HG03108 (cell line): ENCODE results near the gene MAPK1.
"Not testable (repeated sequence)": the region's sequence is repeated elsewhere in the genome, so short reads cannot be mapped to it uniquely, and the experiment has no call there.

Experiments used
- ATAC-seq: cut with Tn5 transposase; IDR thresholded peaks from one replicate; pipeline ENCODE4 v1.9.1; 2021; ENCODE audit warnings: moderate library complexity; ENCODE audit not compliant: unreplicated experiment

The MAPK1 gene

DNA sequence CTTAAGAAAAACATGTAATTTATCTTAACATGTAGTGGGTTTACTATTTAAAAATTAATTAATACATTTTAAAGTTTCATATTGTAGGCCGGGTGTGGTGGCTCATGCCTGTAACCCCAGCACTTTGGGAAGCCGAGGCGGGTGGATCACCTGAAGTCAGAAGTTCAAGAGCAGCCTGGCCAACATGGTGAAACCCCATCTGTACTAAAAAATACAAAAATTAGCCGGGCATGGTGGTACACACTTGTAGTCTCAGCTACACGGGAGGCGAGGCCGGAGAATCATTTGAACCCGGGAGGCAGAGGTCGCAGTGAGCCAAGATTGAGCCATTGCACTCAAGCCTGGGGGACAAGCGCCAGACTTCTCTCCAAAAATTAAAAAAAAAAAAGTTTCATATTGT is 73.7 kb downstream of the MAPK1 start:
- ATAC-seq: not testable (repeated sequence)

DNA sequence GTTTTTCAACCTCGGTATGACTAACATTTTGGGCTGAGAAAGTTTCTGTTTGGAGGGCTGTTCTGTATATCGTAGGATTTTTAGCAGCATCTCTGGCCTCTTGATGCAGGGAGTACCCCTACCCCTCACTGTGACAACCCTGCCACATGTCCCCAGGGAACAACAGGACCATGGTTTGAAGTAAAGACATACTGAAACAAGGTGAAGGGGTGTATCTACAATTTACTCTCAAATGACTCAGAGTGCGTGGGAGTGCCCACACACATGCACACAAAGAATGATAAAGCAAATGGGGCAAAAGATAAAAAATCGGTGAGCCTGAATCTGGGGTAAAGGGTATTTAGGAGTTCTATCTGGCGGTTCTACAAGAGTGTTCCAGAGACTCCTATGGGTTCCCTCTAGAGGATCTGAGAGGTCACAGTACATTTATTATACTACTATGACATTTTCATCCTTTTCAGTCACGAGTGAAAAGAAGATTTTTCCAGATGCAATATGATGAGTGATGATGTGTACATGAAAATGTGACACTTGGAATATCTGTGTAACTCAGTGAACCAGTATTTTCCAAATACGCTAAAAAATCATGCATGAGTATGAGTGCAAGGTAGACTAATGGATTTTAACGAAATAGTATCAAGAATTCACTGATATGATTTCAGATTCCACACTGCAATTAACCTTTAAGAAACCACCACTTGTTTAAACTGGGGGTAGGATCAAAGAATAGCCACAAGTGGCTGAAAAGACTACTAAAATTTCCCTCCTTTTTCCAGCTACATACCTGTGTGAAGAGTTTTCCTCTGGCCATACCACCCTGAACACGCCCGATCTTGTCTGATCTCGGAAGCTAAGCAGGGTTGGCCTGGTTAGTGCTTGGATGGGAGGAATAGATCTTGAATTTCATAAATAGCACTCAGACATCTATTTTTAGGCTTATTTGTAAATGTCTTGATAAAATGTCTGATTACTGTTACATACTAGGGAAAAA is 75.5 kb downstream of the MAPK1 start:
- peak; percentile 53 for ATAC-seq

DNA sequence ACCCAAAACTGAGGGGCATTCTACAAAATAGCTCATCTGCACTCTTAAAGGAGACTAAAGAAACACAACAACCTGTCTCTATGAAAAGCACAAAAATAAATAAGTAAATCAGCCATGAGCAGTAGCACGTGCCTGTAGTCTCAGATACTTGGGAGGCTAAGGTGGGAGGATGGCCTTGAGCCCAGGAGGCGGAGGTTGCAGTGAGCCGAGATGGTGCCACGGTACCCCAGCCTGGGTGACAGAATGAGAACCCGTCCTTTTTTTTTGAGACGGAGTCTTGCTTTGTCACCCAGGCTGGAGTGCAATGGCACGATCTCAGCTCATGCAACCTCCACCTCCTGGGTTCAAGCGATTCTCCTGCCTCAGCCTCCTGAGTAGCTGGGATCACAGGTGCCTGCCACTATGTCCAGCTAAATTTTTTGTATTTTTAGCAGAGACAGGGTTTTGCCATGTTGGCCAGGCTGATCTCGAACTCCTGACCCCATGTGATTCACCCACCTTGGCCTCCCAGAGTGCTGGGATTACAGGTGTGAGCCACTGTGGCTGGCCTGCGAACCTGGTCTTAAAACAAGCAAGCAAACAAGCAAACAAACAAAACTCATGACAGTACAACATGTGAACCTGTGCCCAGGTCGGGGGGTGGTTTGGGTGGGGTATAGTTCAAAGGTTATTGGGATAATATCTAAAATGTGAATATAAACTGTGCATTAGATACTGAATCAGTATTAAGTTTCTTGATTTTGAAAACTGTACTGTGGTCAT is 76.4 kb downstream of the MAPK1 start:
- not testable (repeated sequence) for ATAC-seq

DNA sequence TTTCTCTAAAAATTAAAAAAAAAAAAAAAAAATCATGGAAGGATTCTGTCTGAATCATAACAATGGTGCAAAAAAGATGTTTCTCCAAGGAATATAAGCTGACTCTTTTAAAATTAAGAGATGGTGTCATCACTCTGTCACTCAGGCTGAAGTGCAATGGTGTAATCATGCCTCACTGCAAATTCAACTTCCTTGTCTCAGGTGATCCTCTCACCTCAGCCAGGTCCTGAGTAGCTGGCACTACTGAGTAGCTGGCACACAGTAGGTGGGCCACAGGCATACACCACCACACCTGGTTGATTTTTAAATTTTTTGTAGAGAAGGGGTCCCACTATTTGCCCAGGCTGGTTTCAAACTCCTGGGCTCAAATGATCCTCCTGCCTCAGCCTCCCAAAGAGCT is 77.1 kb downstream of the MAPK1 start:
- ATAC-seq: no peak

GRCh38 chr22:21787565-21787964 is 79.9 kb downstream of the MAPK1 start:
- ATAC-seq: not testable (repeated sequence)

GRCh38 chr22:21780259-21780658 is 87.2 kb downstream of the MAPK1 start:
- ATAC-seq: no peak

DNA sequence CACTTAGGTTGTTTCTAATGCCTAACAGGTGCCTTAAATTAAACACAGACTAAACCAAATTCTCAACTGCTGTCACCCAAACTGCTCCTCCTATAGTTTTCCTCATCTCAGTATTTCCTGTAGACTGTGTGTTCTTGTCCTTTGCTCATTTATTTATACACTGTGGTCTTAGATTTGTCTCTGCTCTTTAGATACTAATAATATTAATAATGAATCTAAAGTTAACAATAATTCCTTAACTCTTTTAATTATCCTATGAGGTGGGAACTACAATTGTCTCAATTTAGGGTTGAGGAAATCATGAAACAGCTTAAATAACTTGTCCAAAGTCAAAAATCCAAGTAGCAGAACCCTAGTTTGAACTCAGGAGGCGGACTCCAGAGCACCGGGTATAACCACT is 88.0 kb downstream of the MAPK1 start:
- no peak for ATAC-seq

DNA sequence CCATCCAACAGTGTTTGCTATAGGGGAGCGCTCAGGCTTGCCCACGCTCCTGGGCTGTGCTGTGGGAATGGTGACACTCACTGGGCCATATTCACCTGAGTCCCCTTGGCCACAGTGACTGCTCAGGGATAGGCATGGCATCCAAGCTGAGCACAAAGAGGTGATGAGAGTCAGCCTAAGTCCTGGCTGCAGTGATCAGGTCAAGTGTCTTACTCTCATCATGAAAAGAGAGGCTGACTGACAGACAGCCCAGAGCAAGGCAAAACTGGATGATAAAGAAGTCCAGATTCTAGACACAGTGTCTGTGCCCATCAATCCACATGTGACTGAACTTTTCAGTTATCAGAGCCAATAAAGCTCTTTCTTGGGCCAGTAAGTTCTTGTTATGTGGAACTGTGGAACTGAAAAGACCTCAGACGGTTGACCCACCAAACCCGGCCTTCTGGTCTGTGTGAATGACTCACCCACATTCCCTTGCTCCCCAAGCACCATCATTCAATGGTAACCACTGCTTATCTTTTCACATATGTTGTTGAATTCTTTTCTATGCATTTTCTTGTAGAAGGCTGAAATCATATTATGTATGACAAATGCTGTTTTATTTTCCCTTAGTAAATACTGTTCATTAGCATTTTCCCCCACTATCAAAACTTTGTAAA is 88.6 kb downstream of the MAPK1 start:
- ATAC-seq: no peak

GRCh38 chr22:21771631-21771976 is 95.8 kb downstream of the MAPK1 start:
- no peak for ATAC-seq

GRCh38 chr22:21768435-21768834 is 99.0 kb downstream of the MAPK1 start:
- no peak for ATAC-seq

DNA sequence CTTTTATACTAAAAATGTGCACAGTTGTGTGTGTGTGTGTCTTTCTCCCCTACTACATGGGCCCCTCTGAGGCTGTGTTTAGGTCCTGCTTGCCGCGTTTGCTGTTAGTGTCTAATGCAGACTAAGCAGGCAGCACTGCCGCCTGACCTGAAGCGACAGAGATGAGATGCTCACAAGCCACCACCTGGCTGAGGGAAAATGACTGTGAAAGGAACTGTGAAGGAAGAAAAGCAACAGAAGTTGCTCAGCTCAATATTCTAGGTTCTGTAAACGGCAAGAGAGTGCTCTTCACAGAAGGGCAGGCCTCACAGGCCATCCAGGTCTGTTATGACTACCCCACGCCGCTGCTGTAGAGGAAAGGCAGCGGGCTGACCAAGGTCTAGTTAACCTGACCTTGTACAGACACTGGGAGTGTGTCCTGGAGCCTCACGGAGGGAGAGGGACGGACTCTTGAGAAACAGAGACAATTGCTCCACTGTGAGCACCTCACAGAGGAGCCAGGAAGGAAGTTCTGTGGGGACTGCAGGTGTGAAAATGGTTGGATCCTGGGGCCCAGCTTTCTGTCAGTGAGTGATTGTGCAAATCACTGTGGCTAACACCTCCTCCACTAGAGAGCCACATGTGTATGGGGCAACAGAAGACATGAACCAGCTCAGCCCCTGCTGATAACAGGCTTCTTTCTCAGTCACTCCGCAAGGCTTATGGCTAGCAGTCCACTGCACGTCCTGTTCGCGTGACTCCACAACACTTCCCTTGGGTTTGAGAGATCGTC is 100.6 kb downstream of the MAPK1 start:
- ATAC-seq: no peak

DNA sequence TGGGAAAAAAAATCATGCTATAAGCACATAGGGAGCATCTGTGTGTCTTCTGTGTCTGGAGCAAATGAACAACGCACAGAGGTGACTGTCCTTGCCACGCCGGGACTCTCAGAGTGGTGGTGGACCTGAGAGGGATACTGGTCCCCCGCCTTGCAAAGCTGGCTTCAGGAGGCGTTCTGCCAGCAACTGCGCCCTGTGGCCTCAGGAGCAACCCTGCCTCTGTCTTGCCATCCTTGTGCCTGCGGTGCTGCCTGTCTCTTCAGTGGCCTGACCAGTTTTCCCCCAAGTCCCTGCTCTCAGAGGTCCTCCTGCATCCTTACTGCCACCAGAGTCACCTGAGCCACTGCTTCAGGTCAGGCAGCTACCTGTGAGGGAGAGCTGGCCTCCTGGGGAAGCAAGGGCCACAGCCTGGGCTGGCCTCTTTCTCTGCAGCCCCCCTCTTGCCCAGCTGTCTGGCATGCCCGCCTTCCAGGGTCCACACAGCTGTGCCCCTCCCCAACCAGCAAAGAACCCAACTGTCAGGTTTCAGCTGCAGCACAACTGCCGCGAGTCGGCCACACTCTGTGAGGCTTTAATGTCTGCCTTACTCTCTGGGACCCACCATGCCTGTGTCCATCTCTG is 101.4 kb downstream of the MAPK1 start:
- no peak for ATAC-seq

DNA sequence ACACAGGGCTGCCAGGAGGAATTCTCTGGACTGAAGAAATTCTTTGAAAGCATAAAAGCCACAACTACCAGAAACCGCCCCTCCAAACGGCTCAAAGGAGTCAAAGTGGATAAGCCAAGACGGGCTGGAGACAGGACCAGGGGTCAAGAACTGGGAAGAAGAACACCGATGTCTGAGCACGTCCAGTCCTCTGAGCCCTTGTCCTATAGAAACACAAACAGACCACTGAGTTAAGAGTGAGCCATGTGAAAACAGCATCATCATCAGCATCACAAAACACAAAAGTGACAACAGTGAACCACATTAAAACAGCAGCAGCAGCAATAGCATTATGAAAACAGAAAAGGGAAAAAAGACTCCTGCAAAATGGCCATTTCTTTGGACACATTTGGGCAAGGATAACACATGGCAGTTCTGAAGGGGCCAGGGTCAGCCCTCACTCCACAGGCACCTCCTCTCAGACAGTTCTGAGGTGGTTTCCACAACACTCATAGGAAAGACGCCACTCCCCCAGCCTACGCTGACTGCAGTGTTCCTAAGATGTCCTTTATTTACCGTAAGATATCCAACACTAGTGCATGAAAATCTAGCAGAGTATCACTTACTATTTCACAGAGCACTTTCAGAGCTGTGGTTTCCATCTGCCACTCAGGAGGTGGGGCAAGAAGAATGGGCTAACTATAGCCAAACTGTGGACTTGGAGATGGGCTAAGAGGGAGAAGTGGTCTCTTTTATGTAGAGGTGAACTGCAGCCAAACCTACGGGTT is 103.2 kb downstream of the MAPK1 start:
- no peak for ATAC-seq

GRCh38 chr22:21762712-21763581 is 104.5 kb downstream of the MAPK1 start:
- no peak for ATAC-seq

DNA sequence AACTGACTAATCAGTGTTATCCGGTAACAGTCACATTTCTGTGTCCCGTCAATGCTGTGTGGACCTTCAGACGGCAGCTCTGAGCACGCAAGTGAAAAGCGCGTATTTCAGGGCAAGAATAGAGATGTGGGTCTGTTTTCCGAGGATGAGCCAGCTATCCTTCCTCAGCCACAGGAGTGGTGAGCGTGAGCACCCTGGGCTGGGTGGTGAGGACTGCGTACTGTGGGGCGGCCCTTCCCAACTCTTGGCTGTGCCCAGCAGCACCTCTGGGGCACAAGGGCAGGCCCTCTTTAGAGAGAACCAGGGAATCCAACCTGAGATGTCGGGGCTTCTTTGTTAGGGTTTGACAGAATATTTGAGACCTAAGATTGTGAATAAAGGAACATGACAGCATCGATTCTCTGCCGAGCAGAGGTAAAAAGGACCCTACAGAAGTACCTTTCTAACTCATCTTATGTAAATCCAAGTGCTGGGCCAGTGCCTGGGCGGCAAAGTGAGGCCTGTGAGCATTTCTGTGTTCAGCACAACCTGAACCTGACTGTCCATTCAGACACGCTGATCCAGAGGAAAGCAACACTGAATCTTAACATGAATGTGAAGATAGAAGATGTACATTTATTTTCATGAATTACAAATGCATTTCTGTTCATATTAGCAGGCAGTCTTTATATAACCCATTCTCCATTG is 105.3 kb downstream of the MAPK1 start:
- ATAC-seq: no peak

DNA sequence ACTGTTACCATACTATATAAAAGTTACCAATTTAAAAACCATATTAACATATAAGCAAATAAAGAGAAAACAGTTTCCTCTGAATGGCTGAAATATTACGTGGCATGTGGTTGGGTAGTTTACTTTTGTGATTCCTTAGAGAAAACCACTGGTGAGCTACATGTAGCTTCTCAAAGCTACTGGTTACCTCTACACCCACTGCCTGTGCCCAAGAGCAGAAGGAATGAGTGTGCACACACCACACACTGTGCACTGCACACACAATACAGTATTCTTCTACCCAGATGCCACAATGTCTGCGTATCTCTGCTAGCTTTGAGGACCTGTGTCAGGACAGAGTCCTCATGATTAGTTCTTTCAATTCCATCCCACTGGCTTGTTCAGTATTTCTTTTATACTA is 106.4 kb downstream of the MAPK1 start:
- ATAC-seq: no peak

DNA sequence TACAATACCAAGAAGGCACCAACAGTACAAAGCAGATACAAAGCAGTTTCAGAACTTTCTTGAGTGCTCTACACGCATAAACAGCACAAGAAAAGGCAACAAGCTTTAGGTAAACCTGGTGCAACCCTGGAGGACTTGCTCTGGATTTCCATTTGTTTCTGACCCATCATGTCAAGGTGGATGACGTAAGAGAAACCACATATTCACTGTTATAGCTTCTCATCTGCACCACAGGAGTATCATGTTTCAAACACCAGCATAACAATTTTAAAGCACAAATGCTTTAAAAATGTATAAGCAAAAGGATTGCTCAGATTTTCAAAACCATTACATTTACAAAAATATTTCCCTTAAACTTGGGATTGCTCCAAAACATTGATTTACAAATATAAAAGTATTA is 106.8 kb downstream of the MAPK1 start:
- no peak for ATAC-seq
